Endodermal cell (in vitro differentiated cells): Measurements from ENCODE around the gene NINJ2. TPM values are rescaled to one million over a fixed set of nuclear protein-coding genes. Genes with fewer than 3 reads are reported as not detected.

Experiments used
- DNase-seq: peaks from one replicate; pipeline ENCODE4 v3.0.0-alpha.2; 2017
- H3K27ac ChIP-seq: 2 replicates; pipeline ENCODE4 v1.5.1; 2013; ENCODE audit warnings: mild to moderate bottlenecking, low read depth, low read length, moderate library complexity
- H3K27me3 ChIP-seq: 2 replicates; pipeline ENCODE4 v1.6.1; 2013; ENCODE audit warnings: mild to moderate bottlenecking, low read length, moderate library complexity; ENCODE audit not compliant: insufficient read depth, control insufficient read depth, poor library complexity, severe bottlenecking
- H3K36me3 ChIP-seq: 2 replicates; pipeline ENCODE4 v1.7.0; 2013; ENCODE audit warnings: mild to moderate bottlenecking, low read length, moderate library complexity; ENCODE audit not compliant: control insufficient read depth, insufficient read depth
- H3K4me1 ChIP-seq: one replicate; pipeline ENCODE4 v1.7.0; 2013; ENCODE audit warnings: low read length; ENCODE audit not compliant: control insufficient read depth, insufficient read depth
- H3K4me3 ChIP-seq: 2 replicates; pipeline ENCODE4 v1.5.1; 2013; ENCODE audit warnings: mild to moderate bottlenecking, low read length, moderate library complexity
- H3K9ac ChIP-seq: 2 replicates; pipeline ENCODE4 v1.6.1; 2013; ENCODE audit warnings: mild to moderate bottlenecking, low read length, moderate library complexity; ENCODE audit not compliant: poor library complexity, severe bottlenecking; ENCODE audit errors: extremely low read depth
- H3K9me3 ChIP-seq: 2 replicates; pipeline ENCODE4 v1.6.1; 2013; ENCODE audit warnings: mild to moderate bottlenecking, low read length, moderate library complexity; ENCODE audit not compliant: control insufficient read depth
- H3K27ac Mint-ChIP-seq: 2 replicates; pipeline ENCODE4 v1.8.0; 2020; ENCODE audit warnings: mixed read lengths
- H3K27me3 Mint-ChIP-seq: 2 replicates; pipeline ENCODE4 v1.8.0; 2021; ENCODE audit warnings: mild to moderate bottlenecking, mixed read lengths; ENCODE audit not compliant: insufficient read depth
- H3K36me3 Mint-ChIP-seq: 2 replicates; pipeline ENCODE4 v1.8.0; 2020; ENCODE audit warnings: low read depth, mixed read lengths
- H3K4me1 Mint-ChIP-seq: 2 replicates; pipeline ENCODE4 v1.8.0; 2020; ENCODE audit warnings: mixed read lengths
- H3K4me3 Mint-ChIP-seq: 2 replicates; pipeline ENCODE4 v1.8.0; 2020; ENCODE audit warnings: mild to moderate bottlenecking, moderate library complexity, mixed read lengths
- H3K9me3 Mint-ChIP-seq: 2 replicates; pipeline ENCODE4 v1.8.0; 2020; ENCODE audit warnings: mild to moderate bottlenecking, mixed read lengths
- CTCF ChIP-seq: fragments of 200-600 bp; sonication (generic); conservative IDR thresholded peaks from 2 replicates; pipeline ENCODE4 v1.5.0; 2021; ENCODE audit warnings: antibody characterized with exemption, mild to moderate bottlenecking
- WGBS, 2 experiments: methylation state at CpG; one replicate each; pipeline versions ENCODE4 v1.1.5 to v1.1.7; 2013; ENCODE audit warnings: missing lambda C conversion rate in 2 of 2, mixed read lengths in 1 of 2; ENCODE audit not compliant: insufficient coverage in 1 of 2, insufficient read length in 1 of 2; 5-methylcytosine and 5-hydroxymethylcytosine counted together
- total RNA-seq, 2 donors: library from RNA; stranded (reverse); fragmentation: NEBNext Ultra II Directional in 1 of 2; extraction: Animal tissue kit (Norgen Biotek cat#: 25700) in 1 of 2; gene quantifications; 2 replicates in 1 of 2; 3 replicates in 1 of 2; pipeline ENCODE4 v1.2.1, GENCODE V29; 2021

Gene NINJ2
- total RNA-seq, 2 donors from 2014 or later = 0.73 to 5.1 TPM

GRCh38 chr12:546920-547845 is 116.1 kb downstream of the NINJ2 start:
- Histone ChIP-seq H3K36me3 (peaks cover 40% of the 10 kb centered on the region), H3K4me3 (no peak overlapping the region), H3K9me3 (no peaks in the 10 kb centered on the region), H3K9ac (no peak overlapping the region), H3K27ac (no peak overlapping the region), H3K4me1 (peaks cover 5% of the 10 kb centered on the region), H3K27me3 (no peaks in the 10 kb centered on the region)
- peak; percentile 92 for DNase-seq
- Mint-ChIP-seq H3K4me3 (no peak overlapping the region), H3K27ac (peak overlapping the region; percentile 59), H3K9me3 (peaks cover 6% of the 10 kb centered on the region), H3K27me3 (no peaks in the 10 kb centered on the region), H3K4me1 (peaks cover 9% of the 10 kb centered on the region), H3K36me3 (peaks cover 74% of the 10 kb centered on the region)
- peak; percentile 100 for TF ChIP-seq CTCF
- 47 to 65% methylated on average over 24 to 44 of the region's 44 CpGs for WGBS, 2 experiments

- Mint-ChIP-seq H3K4me3 (no peak overlapping the region), H3K4me1 (peaks cover 13% of the 10 kb centered on the region), H3K27ac (no peak overlapping the region), H3K36me3 (peaks cover 66% of the 10 kb centered on the region), H3K27me3 (no peaks in the 10 kb centered on the region), H3K9me3 (peaks cover 6% of the 10 kb centered on the region)
- H3K36me3 ChIP-seq = peaks cover 36% of the 10 kb centered on the region
- DNase-seq = no peak
- no peak overlapping the region for H3K27ac ChIP-seq
- no peak overlapping the region for H3K4me3 ChIP-seq
- no peaks in the 10 kb centered on the region for H3K27me3 ChIP-seq
- H3K9ac ChIP-seq = no peak overlapping the region
- no peak for TF ChIP-seq CTCF
- 75 to 80% methylated on average over 24 to 41 of the region's 41 CpGs for WGBS, 2 experiments
- peaks cover 10% of the 10 kb centered on the region for H3K4me1 ChIP-seq
- no peaks in the 10 kb centered on the region for H3K9me3 ChIP-seq
These were observed 116.9 kb downstream of the NINJ2 start for GRCh38 chr12:546265-546919.

- peaks cover 12% of the 10 kb centered on the region for H3K4me1 ChIP-seq
- H3K4me1 Mint-ChIP-seq = peaks cover 16% of the 10 kb centered on the region
- H3K36me3 Mint-ChIP-seq = peaks cover 60% of the 10 kb centered on the region
- WGBS, 2 experiments = 85 to 100% methylated on average over 1 to 4 of the region's 6 CpGs
- peaks cover 36% of the 10 kb centered on the region for H3K36me3 ChIP-seq
- TF ChIP-seq CTCF = no peak
- no peak overlapping the region for H3K27ac Mint-ChIP-seq
- H3K9me3 ChIP-seq = no peaks in the 10 kb centered on the region
- H3K9me3 Mint-ChIP-seq = peaks cover 6% of the 10 kb centered on the region
- H3K4me3 ChIP-seq = no peak overlapping the region
- H3K27me3 ChIP-seq = no peaks in the 10 kb centered on the region
- DNase-seq = no peak
- H3K27ac ChIP-seq = no peak overlapping the region
- no peak overlapping the region for H3K4me3 Mint-ChIP-seq
- H3K27me3 Mint-ChIP-seq = no peaks in the 10 kb centered on the region
- H3K9ac ChIP-seq = no peak overlapping the region
These were observed 117.4 kb downstream of the NINJ2 start for GRCh38 chr12:545835-546234.
